Uterus (tissue), 2 donors: Measurements from ENCODE around the gene OR2D3.

Experiments used
- POLR2A ChIP-seq, 2 donors: fragments of 450-650 bp; IDR thresholded peaks; one replicate each; pipeline ENCODE4 v1.6.1; 2016; ENCODE audit warnings: antibody characterized with exemption in 2 of 2, mild to moderate bottlenecking in 1 of 2, moderate library complexity in 1 of 2
- TF ChIP-seq, protein P1 (sequence below), 4 experiments: fragments of 200-600 bp in 2 of 4; fragments of 450-650 bp in 2 of 4; sonication (generic) in 2 of 4; IDR thresholded peaks; one replicate each; pipeline ENCODE4 v1.5.1; 2016 to 2019; ENCODE audit warnings: antibody characterized with exemption in 4 of 4, mild to moderate bottlenecking in 2 of 4, moderate library complexity in 1 of 4

DNA sequence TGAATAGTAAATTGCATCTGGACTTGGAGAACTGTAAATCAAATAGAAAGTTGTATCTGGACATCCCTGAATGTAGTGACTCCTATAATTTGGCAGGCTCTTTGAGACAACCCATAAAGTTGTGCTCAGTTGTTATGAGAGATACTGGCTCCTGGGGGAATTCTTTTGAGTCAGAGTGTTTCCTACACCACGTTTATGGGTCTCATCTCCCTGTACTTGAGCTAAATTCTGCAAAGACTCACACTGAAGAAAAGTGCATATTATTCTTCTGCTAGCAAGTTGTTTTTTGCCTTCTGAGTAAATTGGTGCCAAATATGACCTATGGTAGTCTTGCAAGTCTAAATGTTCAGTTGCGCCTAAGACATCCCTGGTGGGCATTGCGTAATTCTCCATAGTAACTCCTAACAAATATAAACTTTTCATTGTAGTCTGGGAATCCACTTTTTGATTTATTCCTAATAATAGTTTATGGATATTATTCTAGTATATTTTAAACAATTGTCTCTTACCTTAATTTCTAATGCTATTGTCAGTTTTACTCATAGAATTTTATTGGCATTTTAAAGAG lies 10.4 kb downstream of the OR2D3 start:
- TF ChIP-seq, protein P1, sequence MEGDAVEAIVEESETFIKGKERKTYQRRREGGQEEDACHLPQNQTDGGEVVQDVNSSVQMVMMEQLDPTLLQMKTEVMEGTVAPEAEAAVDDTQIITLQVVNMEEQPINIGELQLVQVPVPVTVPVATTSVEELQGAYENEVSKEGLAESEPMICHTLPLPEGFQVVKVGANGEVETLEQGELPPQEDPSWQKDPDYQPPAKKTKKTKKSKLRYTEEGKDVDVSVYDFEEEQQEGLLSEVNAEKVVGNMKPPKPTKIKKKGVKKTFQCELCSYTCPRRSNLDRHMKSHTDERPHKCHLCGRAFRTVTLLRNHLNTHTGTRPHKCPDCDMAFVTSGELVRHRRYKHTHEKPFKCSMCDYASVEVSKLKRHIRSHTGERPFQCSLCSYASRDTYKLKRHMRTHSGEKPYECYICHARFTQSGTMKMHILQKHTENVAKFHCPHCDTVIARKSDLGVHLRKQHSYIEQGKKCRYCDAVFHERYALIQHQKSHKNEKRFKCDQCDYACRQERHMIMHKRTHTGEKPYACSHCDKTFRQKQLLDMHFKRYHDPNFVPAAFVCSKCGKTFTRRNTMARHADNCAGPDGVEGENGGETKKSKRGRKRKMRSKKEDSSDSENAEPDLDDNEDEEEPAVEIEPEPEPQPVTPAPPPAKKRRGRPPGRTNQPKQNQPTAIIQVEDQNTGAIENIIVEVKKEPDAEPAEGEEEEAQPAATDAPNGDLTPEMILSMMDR (IDR thresholded peaks at IDR 0.05): no peak
- no peak for TF ChIP-seq POLR2A (IDR thresholded peaks at IDR 0.05)
